Measurements from ENCODE around the gene KRR1. TPM values are rescaled to one million over a fixed set of nuclear protein-coding genes. Genes with fewer than 3 reads are reported as not detected.

Gene KRR1
- total RNA-seq, 1 experiment from 2014 or later, result 192 TPM

GRCh38 chr12:75526655-75527511 is 15.5 kb upstream of the KRR1 start:
- peak overlapping the region; percentile 26; the same call in 1 of the 2 replicates for H3K9ac ChIP-seq (ENCODE audit: low read length)
- H4K20me1 ChIP-seq (ENCODE audit: insufficient read depth), result no peaks in the 10 kb centered on the region
- DNase-seq (ENCODE audit: low read depth, low spot score), result peak; percentile 40
- ChIA-PET POLR2A (interaction anchor here (0.6 to 1.0 kb wide), 4 partner anchors 378 to 930 kb away, joined by 3 read pairs; no protein-coding TSS in a partner anchor), CTCF (interaction anchor here (0.7 to 1.6 kb wide), 11 partner anchors 16 to 1293 kb away, joined by 3 to 7 read pairs (median 3); no protein-coding TSS in a partner anchor), RAD21 (ENCODE audit: low non-redundant PET in 1 of 2, low total read pairs in 2 of 2, uncharacterized antibody in 2 of 2, unreplicated experiment in 2 of 2) (interaction anchor here (0.8 to 1.9 kb wide), 4 partner anchors 97 to 928 kb away, joined by 3 to 4 read pairs (median 3); no protein-coding TSS in a partner anchor)
- BruUV-seq (replicated peaks), result no TSS peak
- peak overlapping the region; percentile 72 for H3K27ac ChIP-seq (ENCODE audit: low read depth, low read length)
- ATAC-seq, result peak; percentile 76
- no peaks in the 10 kb centered on the region for H3K9me2 ChIP-seq (ENCODE audit: insufficient read depth)
- peaks cover 17 to 35% of the 10 kb centered on the region in 2 experiments for H3K4me1 ChIP-seq (ENCODE audit: control insufficient read depth in 1 of 2, insufficient read depth in 2 of 2, low read length in 2 of 2)
- no peak overlapping the region for H3K4me3 ChIP-seq (replicated peaks in 1 of 2; ENCODE audit: low read depth in 1 of 2, low read length in 2 of 2)
- intact Hi-C loops (cut with micrococcal nuclease), result loop anchor here (1.0 to 5.0 kb wide), 6 partner anchors 95 to 1265 kb away; partner anchors contain the start of gene BBS10
- H3K79me2 ChIP-seq (ENCODE audit: insufficient read depth, low read length), result no peaks in the 10 kb centered on the region
- no peaks in the 10 kb centered on the region for H3K27me3 ChIP-seq (ENCODE audit: insufficient read depth, low read length)
- H2AFZ ChIP-seq (ENCODE audit: low read depth, low read length, poor library complexity, severe bottlenecking), result peak overlapping the region; percentile 36
- H3K4me2 ChIP-seq (ENCODE audit: low read length), result peak overlapping the region; percentile 30
- H3K9me3 ChIP-seq (ENCODE audit: control insufficient read depth in 1 of 2, insufficient read depth in 1 of 2, low read depth in 1 of 2, low read length in 2 of 2), result no peaks in the 10 kb centered on the region
- no peaks in the 10 kb centered on the region for H3K36me3 ChIP-seq (ENCODE audit: control insufficient read depth in 1 of 2, insufficient read depth in 2 of 2, low read length in 2 of 2)
- no peak for TF ChIP-seq TCF7L2 (IDR thresholded peaks at IDR 0.05; ENCODE audit: borderline replicate concordance, extremely low read depth, insufficient read depth, insufficient read length)
- no peak for TF ChIP-seq ZFX (IDR thresholded peaks at IDR 0.05)
- no peak for TF ChIP-seq ZBTB33 (IDR thresholded peaks at IDR 0.05; ENCODE audit: extremely low read depth, insufficient replicate concordance, low read length)
- no peak for TF ChIP-seq CBX3 (IDR thresholded peaks at IDR 0.05; ENCODE audit: low read depth)
- TF ChIP-seq EZH2phosphoT487 (IDR thresholded peaks at IDR 0.05; ENCODE audit: borderline replicate concordance), result no peak
- TF ChIP-seq, protein P1, sequence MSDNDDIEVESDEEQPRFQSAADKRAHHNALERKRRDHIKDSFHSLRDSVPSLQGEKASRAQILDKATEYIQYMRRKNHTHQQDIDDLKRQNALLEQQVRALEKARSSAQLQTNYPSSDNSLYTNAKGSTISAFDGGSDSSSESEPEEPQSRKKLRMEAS (IDR thresholded peaks at IDR 0.05), result no peak; the same call in 1 of the 2 replicates
- peak; percentile 22; the same call in 1 of the 2 replicates for TF ChIP-seq SIN3A (IDR thresholded peaks at IDR 0.05; ENCODE audit: low read depth)
- no peak for TF ChIP-seq JUND (IDR thresholded peaks at IDR 0.05)
- TF ChIP-seq, protein P2, sequence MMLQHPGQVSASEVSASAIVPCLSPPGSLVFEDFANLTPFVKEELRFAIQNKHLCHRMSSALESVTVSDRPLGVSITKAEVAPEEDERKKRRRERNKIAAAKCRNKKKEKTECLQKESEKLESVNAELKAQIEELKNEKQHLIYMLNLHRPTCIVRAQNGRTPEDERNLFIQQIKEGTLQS (IDR thresholded peaks at IDR 0.05), result no peak
- TF ChIP-seq ZNF274 (IDR thresholded peaks at IDR 0.05; ENCODE audit: low read depth, low read length), result no peak
- 0 out of 2 replicates have a peak, but pooled peaks have one; percentile 22 for TF ChIP-seq SP1 (IDR thresholded peaks at IDR 0.05; ENCODE audit: low read depth)
- TF ChIP-seq, protein P3, sequence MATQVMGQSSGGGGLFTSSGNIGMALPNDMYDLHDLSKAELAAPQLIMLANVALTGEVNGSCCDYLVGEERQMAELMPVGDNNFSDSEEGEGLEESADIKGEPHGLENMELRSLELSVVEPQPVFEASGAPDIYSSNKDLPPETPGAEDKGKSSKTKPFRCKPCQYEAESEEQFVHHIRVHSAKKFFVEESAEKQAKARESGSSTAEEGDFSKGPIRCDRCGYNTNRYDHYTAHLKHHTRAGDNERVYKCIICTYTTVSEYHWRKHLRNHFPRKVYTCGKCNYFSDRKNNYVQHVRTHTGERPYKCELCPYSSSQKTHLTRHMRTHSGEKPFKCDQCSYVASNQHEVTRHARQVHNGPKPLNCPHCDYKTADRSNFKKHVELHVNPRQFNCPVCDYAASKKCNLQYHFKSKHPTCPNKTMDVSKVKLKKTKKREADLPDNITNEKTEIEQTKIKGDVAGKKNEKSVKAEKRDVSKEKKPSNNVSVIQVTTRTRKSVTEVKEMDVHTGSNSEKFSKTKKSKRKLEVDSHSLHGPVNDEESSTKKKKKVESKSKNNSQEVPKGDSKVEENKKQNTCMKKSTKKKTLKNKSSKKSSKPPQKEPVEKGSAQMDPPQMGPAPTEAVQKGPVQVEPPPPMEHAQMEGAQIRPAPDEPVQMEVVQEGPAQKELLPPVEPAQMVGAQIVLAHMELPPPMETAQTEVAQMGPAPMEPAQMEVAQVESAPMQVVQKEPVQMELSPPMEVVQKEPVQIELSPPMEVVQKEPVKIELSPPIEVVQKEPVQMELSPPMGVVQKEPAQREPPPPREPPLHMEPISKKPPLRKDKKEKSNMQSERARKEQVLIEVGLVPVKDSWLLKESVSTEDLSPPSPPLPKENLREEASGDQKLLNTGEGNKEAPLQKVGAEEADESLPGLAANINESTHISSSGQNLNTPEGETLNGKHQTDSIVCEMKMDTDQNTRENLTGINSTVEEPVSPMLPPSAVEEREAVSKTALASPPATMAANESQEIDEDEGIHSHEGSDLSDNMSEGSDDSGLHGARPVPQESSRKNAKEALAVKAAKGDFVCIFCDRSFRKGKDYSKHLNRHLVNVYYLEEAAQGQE (IDR thresholded peaks at IDR 0.05; ENCODE audit: low read depth), result no peak
- peak; percentile 95 for TF ChIP-seq RAD21 (IDR thresholded peaks at IDR 0.05; ENCODE audit: low read depth)
- no peak for TF ChIP-seq SRF (IDR thresholded peaks at IDR 0.05; ENCODE audit: low read depth)
- no peak for TF ChIP-seq CEBPB (IDR thresholded peaks at IDR 0.05; ENCODE audit: low read depth)
- no peak for TF ChIP-seq POLR2A (IDR thresholded peaks at IDR 0.05; ENCODE audit: borderline replicate concordance, extremely low read depth, insufficient read depth, insufficient read length)
- TF ChIP-seq, protein P4, sequence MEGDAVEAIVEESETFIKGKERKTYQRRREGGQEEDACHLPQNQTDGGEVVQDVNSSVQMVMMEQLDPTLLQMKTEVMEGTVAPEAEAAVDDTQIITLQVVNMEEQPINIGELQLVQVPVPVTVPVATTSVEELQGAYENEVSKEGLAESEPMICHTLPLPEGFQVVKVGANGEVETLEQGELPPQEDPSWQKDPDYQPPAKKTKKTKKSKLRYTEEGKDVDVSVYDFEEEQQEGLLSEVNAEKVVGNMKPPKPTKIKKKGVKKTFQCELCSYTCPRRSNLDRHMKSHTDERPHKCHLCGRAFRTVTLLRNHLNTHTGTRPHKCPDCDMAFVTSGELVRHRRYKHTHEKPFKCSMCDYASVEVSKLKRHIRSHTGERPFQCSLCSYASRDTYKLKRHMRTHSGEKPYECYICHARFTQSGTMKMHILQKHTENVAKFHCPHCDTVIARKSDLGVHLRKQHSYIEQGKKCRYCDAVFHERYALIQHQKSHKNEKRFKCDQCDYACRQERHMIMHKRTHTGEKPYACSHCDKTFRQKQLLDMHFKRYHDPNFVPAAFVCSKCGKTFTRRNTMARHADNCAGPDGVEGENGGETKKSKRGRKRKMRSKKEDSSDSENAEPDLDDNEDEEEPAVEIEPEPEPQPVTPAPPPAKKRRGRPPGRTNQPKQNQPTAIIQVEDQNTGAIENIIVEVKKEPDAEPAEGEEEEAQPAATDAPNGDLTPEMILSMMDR (IDR thresholded peaks at IDR 0.05 in 2 of 3, conservative IDR thresholded peaks at IDR 0.05 in 1 of 3; ENCODE audit: borderline replicate concordance in 1 of 3, insufficient read depth in 1 of 3, low read depth in 2 of 3, low read length in 2 of 3), result peak; percentile 62 to 77 (median 68); a peak in 5 of 6 replicates
- TF ChIP-seq ELF1 (IDR thresholded peaks at IDR 0.05; ENCODE audit: borderline replicate concordance, low read depth), result no peak

Data from HCT116 (cell line).